ENCODE data around the gene MYO9B.

DNA sequence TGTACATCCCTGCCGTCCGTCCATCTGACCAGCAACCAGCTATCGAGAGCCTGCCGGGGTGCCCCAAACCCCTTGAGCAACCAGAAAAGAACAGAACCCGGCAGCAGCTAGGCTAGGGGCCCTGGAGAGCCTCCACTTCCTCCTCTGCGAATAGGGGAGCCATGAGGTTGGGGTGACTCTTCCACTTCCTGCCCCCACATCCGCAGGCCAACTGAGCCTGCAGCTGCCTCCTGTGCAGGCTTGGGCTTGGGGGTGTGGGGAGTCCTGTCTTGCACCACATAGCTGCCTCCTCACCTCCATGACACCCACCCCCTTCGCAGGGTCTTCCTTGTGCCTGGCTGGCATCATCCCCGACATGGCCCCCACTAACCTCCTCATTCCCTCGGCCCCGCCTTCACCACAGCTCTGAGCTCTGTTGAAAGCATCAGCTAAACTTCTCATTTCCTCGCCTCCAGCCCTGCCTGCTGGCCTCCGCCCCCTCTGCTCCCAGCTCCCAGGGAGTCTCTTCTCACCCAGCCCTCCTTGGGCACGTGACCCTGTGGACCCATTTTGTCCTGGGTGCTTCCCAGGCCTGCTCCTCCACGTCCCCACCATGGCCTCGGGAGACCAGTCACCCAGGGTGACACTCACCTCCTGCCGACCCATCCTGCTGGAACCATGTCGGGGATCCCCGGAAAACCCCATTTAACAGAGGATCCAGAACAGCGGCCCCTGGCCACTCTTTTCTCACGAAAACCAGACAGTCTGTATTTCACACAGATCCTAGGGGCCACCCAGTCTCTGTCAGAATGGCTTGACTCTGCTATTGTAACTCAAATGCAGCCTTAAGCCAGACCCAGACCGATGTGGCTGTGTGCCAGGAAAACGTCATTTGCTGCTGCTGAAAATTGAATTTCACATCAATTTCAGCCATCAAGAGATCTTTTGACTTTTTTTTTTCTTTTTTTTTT, 50.4 kb downstream of the MYO9B start:
- TF ChIP-seq HDAC2 (IDR thresholded peaks at IDR 0.05) (no peak), JUN (IDR thresholded peaks at IDR 0.05) (no peak), CTCF (IDR thresholded peaks at IDR 0.05) (no peak), MAX (IDR thresholded peaks at IDR 0.05) (no peak), EP300 (IDR thresholded peaks at IDR 0.05) (no peak), ESRRA (IDR thresholded peaks at IDR 0.05; ENCODE audit: borderline replicate concordance, low read length) (no peak), POLR2A (IDR thresholded peaks at IDR 0.05; ENCODE audit: low read length) (no peak), FOSB (CRISPR knock-in tag; IDR thresholded peaks at IDR 0.05) (no peak), RAD21 (conservative IDR thresholded peaks at IDR 0.05 in 1 of 2, IDR thresholded peaks at IDR 0.05 in 1 of 2) (no peak), ZNF302 (CRISPR knock-in tag; IDR thresholded peaks at IDR 0.05) (no peak), GATA3 (IDR thresholded peaks at IDR 0.05; ENCODE audit: borderline replicate concordance) (no peak), PHF8 (IDR thresholded peaks at IDR 0.05; ENCODE audit: borderline replicate concordance, low read depth) (no peak), MYC (IDR thresholded peaks at IDR 0.05; ENCODE audit: borderline replicate concordance, low read length) (no peak)
- TF ChIP-seq, protein P1, sequence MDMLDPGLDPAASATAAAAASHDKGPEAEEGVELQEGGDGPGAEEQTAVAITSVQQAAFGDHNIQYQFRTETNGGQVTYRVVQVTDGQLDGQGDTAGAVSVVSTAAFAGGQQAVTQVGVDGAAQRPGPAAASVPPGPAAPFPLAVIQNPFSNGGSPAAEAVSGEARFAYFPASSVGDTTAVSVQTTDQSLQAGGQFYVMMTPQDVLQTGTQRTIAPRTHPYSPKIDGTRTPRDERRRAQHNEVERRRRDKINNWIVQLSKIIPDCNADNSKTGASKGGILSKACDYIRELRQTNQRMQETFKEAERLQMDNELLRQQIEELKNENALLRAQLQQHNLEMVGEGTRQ (IDR thresholded peaks at IDR 0.05), result no peak

Measured in A549 (cell line).